NCI-H2196 treated with DMSO at 0.1 percent for 48 hours (cell line): ENCODE measurements around the gene DDN.

Experiments
- DNase-seq: peaks from one replicate; lab custom pipeline; 2025; ENCODE audit not compliant: unreplicated experiment; lab: John Stamatoyannopoulos, UW

Gene DDN

GRCh38 chr12:48982397-48983080 is 16.6 kb downstream of the DDN start:
- no peak for DNase-seq

- no peak for DNase-seq
These were observed 17.4 kb downstream of the DDN start for GRCh38 chr12:48981757-48982157.

GRCh38 chr12:48980953-48981756 is 18.0 kb downstream of the DDN start:
- no peak for DNase-seq

- DNase-seq: no peak
These were observed 18.7 kb downstream of the DDN start for GRCh38 chr12:48980389-48980952.

- no peak for DNase-seq
These were observed 19.4 kb downstream of the DDN start for GRCh38 chr12:48979602-48980388.

- no peak for DNase-seq
These were observed 20.2 kb downstream of the DDN start for GRCh38 chr12:48978741-48979601.

GRCh38 chr12:48978291-48978740 is 20.9 kb downstream of the DDN start, which contains the start of gene WNT1:
TSS of gene WNT1 (plus strand) at chr12:48978322. CDS start at chr12:48978651, 329 bp downstream.
- DNase-seq: no peak

GRCh38 chr12:48977290-48978281 is 21.6 kb downstream of the DDN start:
- no peak for DNase-seq

- no peak for DNase-seq
These were observed 25.1 kb downstream of the DDN start for GRCh38 chr12:48973941-48974673.

GRCh38 chr12:48973531-48973930 is 25.6 kb downstream of the DDN start:
- DNase-seq: no peak

GRCh38 chr12:48972952-48973483 is 26.2 kb downstream of the DDN start:
- no peak for DNase-seq

GRCh38 chr12:48972213-48972951 is 26.8 kb downstream of the DDN start:
- no peak for DNase-seq

GRCh38 chr12:48970702-48971334 is 28.4 kb downstream of the DDN start:
- DNase-seq: no peak

- DNase-seq: no peak
These were observed 29.1 kb downstream of the DDN start for GRCh38 chr12:48969833-48970701.

- no peak for DNase-seq
These were observed 29.9 kb downstream of the DDN start for GRCh38 chr12:48969160-48969771.

- no peak for DNase-seq
These were observed 30.7 kb downstream of the DDN start for GRCh38 chr12:48968467-48968866.
